Measurements from ENCODE around the gene VTI1A.

DNA sequence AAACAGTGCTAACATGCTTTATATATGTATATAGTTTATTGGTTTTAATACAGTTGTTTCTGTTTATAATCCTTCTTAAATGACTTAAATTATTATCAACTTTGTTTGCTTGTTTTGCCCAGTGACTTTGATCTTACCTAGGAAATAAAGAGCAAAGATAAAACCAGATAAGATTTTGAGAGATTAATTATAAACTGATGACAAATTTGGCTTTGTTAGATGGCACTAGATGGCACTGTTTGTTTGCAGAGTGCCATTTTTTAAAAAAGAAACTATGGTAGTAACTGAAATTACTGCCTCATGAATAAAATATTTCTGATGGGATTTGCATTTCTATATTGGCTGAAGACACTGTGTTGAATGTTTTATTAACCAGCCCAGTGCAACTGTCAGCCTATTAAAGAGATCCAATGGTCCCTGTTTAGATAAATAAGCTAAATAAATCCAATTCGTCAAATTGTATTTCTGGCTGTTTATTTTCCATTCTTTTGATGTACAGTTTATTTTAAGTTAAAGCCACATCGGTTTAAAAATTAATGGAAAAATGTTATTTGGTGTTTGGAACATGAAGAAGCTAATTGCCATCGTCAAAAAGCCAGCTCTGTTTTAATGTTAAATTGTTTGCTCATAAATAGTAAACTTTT is 28.7 kb downstream of the VTI1A start:
- TF ChIP-seq USF2 (IDR thresholded peaks at IDR 0.05; ENCODE audit: low read depth, low read length), result no peak
- peak; percentile 82 for TF ChIP-seq RAD21 (IDR thresholded peaks at IDR 0.05; ENCODE audit: low read length)
- no peak for TF ChIP-seq MAZ (IDR thresholded peaks at IDR 0.05; ENCODE audit: borderline replicate concordance, low read depth, low read length)
- peak; percentile 71 for TF ChIP-seq CTCF (conservative IDR thresholded peaks at IDR 0.05; ENCODE audit: low read depth, low read length)
- TF ChIP-seq POLR2A (IDR thresholded peaks at IDR 0.05; ENCODE audit: low read depth, low read length), result no peak
- TF ChIP-seq RCOR1 (IDR thresholded peaks at IDR 0.05; ENCODE audit: insufficient replicate concordance, low read length), result no peak
- TF ChIP-seq FOS (IDR thresholded peaks at IDR 0.05; ENCODE audit: low read depth, low read length), result no peak
- no peak for TF ChIP-seq CHD1 (IDR thresholded peaks at IDR 0.05; ENCODE audit: low read depth, low read length)
- no peak for TF ChIP-seq CEBPB (IDR thresholded peaks at IDR 0.05; ENCODE audit: low read depth, low read length)
- no peak for TF ChIP-seq BHLHE40 (IDR thresholded peaks at IDR 0.05; ENCODE audit: low read depth, low read length)

Data from IMR-90 (cell line).